GM12878 (cell line): ENCODE data around the gene RRAGB. TPM values are rescaled to one million over a fixed set of nuclear protein-coding genes. Genes with fewer than 3 reads are reported as not detected.
"Not testable (repeated sequence)": the region's sequence is repeated elsewhere in the genome, so short reads cannot be mapped to it uniquely, and the experiment has no call there.

Source experiments
- ATAC-seq: fragments of 200-7000 bp; cut with Tn5 transposase; 3 replicates; pipeline ENCODE4 v1.9.1; 2020; ENCODE audit warnings: mild to moderate bottlenecking, moderate library complexity
- BruUV-seq: library from RNA; stranded (reverse); fragments of 400-500 nt; replicated peaks from 2 replicates; lab custom pipeline; 2021; lab: Mats Ljungman, UMichigan
- CTCF ChIA-PET: fragments of 300-600 bp; sonication (Branson Sonifier 250); formaldehyde crosslinking; extraction: SDS; loops from one replicate; lab custom pipeline; 2021; ENCODE audit warnings: inconsistent platforms; lab: Yijun Ruan, JAX
- POLR2A ChIA-PET: fragments of 350-600 bp; formaldehyde crosslinking; extraction: SDS; loops from one replicate; lab custom pipeline; 2021; ENCODE audit warnings: inconsistent platforms; lab: Charles Lee
- RAD21 ChIA-PET: fragments of 300-600 bp; sonication (Branson Sonifier 250); formaldehyde crosslinking; loops from one replicate; lab custom pipeline; 2023; ENCODE audit warnings: antibody characterized with exemption; ENCODE audit not compliant: unreplicated experiment; lab: Charles Lee
- SMC1A ChIA-PET: fragments of 300-600 bp; sonication (Branson Sonifier 250); formaldehyde crosslinking; loops from one replicate; lab custom pipeline; 2023; ENCODE audit not compliant: unreplicated experiment, uncharacterized antibody; lab: Charles Lee
- DNase-seq: peaks from one replicate; pipeline ENCODE4 v3.0.0-alpha.2; 2011; ENCODE audit warnings: low read depth, low spot score
- FAIRE-seq: peaks from 3 replicates; lab custom pipeline; 2011; peaks lifted over from hg19 to GRCh38; lab: Jason Lieb, UNC
- H2AFZ ChIP-seq: 2 replicates; pipeline ENCODE4 v1.6.0; 2011; ENCODE audit warnings: low read depth, low read length, control low read depth; ENCODE audit not compliant: control insufficient read depth
- H3K27ac ChIP-seq: 2 replicates; pipeline ENCODE4 v1.5.1; 2011; ENCODE audit warnings: control low read depth; ENCODE audit not compliant: control insufficient read depth, insufficient read depth
- H3K27me3 ChIP-seq, 2 experiments: replicated peaks in 1 of 2; 2 replicates each; pipeline versions ENCODE4 v1.6.0 to v1.6.1; 2011; ENCODE audit warnings: low read length in 1 of 2; ENCODE audit not compliant: control insufficient read depth in 2 of 2, insufficient read depth in 2 of 2
- H3K36me3 ChIP-seq, 2 experiments: 2 replicates each; pipeline ENCODE4 v1.5.1; 2011; ENCODE audit warnings: low read length in 1 of 2; ENCODE audit not compliant: control insufficient read depth in 2 of 2, insufficient read depth in 2 of 2
- H3K4me1 ChIP-seq: 2 replicates; pipeline ENCODE4 v1.6.1; 2011; ENCODE audit warnings: mild to moderate bottlenecking, low read length, moderate library complexity, mixed read lengths; ENCODE audit not compliant: control insufficient read depth, insufficient read depth
- H3K4me2 ChIP-seq: 2 replicates; pipeline ENCODE4 v1.6.0; 2011; ENCODE audit warnings: control low read depth; ENCODE audit not compliant: control insufficient read depth, insufficient read depth
- H3K4me3 ChIP-seq: fragments of 200-600 bp; sonication (generic); 2 replicates; pipeline ENCODE4 v1.5.1; 2016
- H3K79me2 ChIP-seq: 2 replicates; pipeline ENCODE4 v1.6.0; 2011; ENCODE audit warnings: low read length; ENCODE audit not compliant: control insufficient read depth, insufficient read depth
- H3K9ac ChIP-seq: 2 replicates; pipeline ENCODE4 v1.8.0; 2011; ENCODE audit warnings: low read length, control low read depth, mixed read lengths; ENCODE audit not compliant: control insufficient read depth, insufficient read depth
- H3K9me3 ChIP-seq: replicated peaks from 3 replicates; pipeline ENCODE4 v1.5.1; 2011; ENCODE audit warnings: mild to moderate bottlenecking, low read length; ENCODE audit not compliant: control insufficient read depth, insufficient read depth
- H4K20me1 ChIP-seq: 2 replicates; pipeline ENCODE4 v1.6.0; 2011; ENCODE audit not compliant: control insufficient read depth, insufficient read depth
- BCL11A ChIP-seq: IDR thresholded peaks from 2 replicates; pipeline ENCODE4 v1.6.1; 2011; ENCODE audit warnings: low read depth, low read length
- BHLHE40 ChIP-seq, 2 experiments: fragments of 450-650 bp in 1 of 2; IDR thresholded peaks; 2 replicates each; pipeline ENCODE4 v1.6.1; 2011 to 2017; ENCODE audit warnings: low read depth in 2 of 2, borderline replicate concordance in 1 of 2, improper control_type of control experiment in 1 of 2, low read length in 1 of 2, mild to moderate bottlenecking in 1 of 2
- E4F1 ChIP-seq: fragments of 450-650 bp; IDR thresholded peaks from 2 replicates; pipeline ENCODE4 v1.6.1; 2018; ENCODE audit warnings: borderline replicate concordance, mild to moderate bottlenecking; ENCODE audit not compliant: partially characterized antibody
- TCF7 ChIP-seq: IDR thresholded peaks from 2 replicates; pipeline ENCODE4 v1.6.1; 2014; ENCODE audit warnings: antibody characterized with exemption, borderline replicate concordance
- ZNF592 ChIP-seq: fragments of 450-650 bp; IDR thresholded peaks from 2 replicates; pipeline ENCODE4 v1.6.1; 2017; ENCODE audit warnings: mild to moderate bottlenecking, moderate library complexity
- WGBS: methylation state at CpG from one replicate; pipeline ENCODE4 v1.1.6; 2016; ENCODE audit warnings: low lambda C conversion rate; ENCODE audit not compliant: insufficient replicate concordance, insufficient coverage; ENCODE audit errors: missing lambda C conversion rate; 5-methylcytosine and 5-hydroxymethylcytosine counted together
- in situ Hi-C: fragments of 300-500 bp; cut with MboI; formaldehyde crosslinking; loops from 9 replicates; pipeline ENCODE4 v1.14.3; 2018; ENCODE audit warnings: mixed read lengths
- intact Hi-C: fragments of 100-400 bp; cut with micrococcal nuclease; formaldehyde crosslinking; loops from one replicate; pipeline ENCODE4 v1.14.2; 2022; ENCODE audit not compliant: unreplicated experiment
- polyA plus RNA-seq, 11 experiments: library from polyadenylated mRNA; depleted of rRNA in 4 of 11; unstranded in 6 of 11; stranded (reverse) in 5 of 11; fragments of >200 nt; fragmentation: Nextera tagmentation in 4 of 11; fragmentation: Illumina TruSeq in 1 of 11; extraction: Ambion mirVana in 4 of 11; extraction: Trizol in 1 of 11; gene quantifications; 1 replicate in 1 of 11; 2 replicates in 10 of 11; pipeline versions ENCODE4 v1.2.1 to v1.2.3, GENCODE V29; 2011 to 2016; ENCODE audit warnings: inconsistent platforms in 2 of 11, missing spikeins in 2 of 11, low read depth in 1 of 11
- total RNA-seq, 4 experiments: library from RNA; depleted of rRNA in 3 of 4; stranded (reverse); fragments of >200 nt in 3 of 4; fragmentation: Illumina TruSeq in 1 of 4; extraction: Trizol in 1 of 4; gene quantifications; 2 replicates each; pipeline versions ENCODE4 v1.2.1 to v1.2.3, GENCODE V29; 2013 to 2021

RRAGB gene
- total and polyA plus RNA-seq, 10 of the 15 experiments (the other 5 are each of a cell fraction or from before 2014, with no cell fraction given) = 8.2 to 30.8 (median 12.0) TPM

DNA sequence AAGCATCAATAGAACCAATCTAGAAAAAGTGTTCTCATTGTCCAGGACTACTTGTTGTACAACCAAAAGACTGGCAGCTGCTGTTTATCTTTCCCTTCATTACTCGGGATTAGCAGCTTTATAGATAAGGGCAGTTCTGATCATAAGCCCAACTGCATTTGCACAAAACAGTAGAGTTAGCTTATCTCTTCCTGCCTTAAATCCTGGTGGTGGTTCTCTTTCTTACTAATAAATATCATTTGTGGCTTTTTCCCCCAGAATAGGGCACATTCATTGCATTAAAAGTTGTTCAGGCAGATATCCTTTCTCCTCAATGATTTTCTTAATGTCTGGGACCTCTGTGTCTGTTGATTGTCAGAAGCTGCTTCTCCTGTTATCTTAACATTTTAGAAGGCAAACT, 20.2 kb upstream of the RRAGB start (continued):
- TF ChIP-seq ZNF592 = no peak

GRCh38 chrX:55702671-55703070, 14.9 kb upstream of the RRAGB start:
- no peak overlapping the region for H3K9ac ChIP-seq
- 5% methylated on average over 5 of the region's 5 CpGs for WGBS
- no TSS peak for BruUV-seq
- H3K4me2 ChIP-seq = no peak overlapping the region
- ATAC-seq (no peak), FAIRE-seq (no peak), DNase-seq (no peak)
- intact Hi-C loops = no loop called here
- ChIA-PET POLR2A (no interaction called here), RAD21 (no interaction called here), CTCF (interaction anchor here (0.5 kb wide), 1 partner anchor 61 kb away, joined by 3 read pairs; no protein-coding TSS in a partner anchor), SMC1A (no interaction called here)
- in situ Hi-C loops = loop anchor here (25.0 kb wide), 2 partner anchors 1035 to 1285 kb away; partner anchors contain the start of genes NBDY and SPIN3
- no peaks in the 10 kb centered on the region for H3K4me1 ChIP-seq
- no peaks in the 10 kb centered on the region for H3K27me3 ChIP-seq
- no peaks in the 10 kb centered on the region; the same call in 2 of the 3 replicates for H3K9me3 ChIP-seq
- no peaks in the 10 kb centered on the region for H4K20me1 ChIP-seq
- no peak overlapping the region for H3K27ac ChIP-seq
- TF ChIP-seq E4F1 = no peak
- TF ChIP-seq BCL11A = no peak
- TF ChIP-seq TCF7 = no peak
- no peak for TF ChIP-seq BHLHE40 (IDR thresholded peaks at IDR 0.05; ENCODE audit: borderline replicate concordance in 1 of 2, low read depth in 2 of 2, low read length in 1 of 2)
- no peak overlapping the region for H2AFZ ChIP-seq
- H3K79me2 ChIP-seq = no peaks in the 10 kb centered on the region
- no peaks in the 10 kb centered on the region for H3K36me3 ChIP-seq
- no peak overlapping the region for H3K4me3 ChIP-seq

- POLR2A ChIA-PET, H3K79me2 ChIP-seq, DNase-seq, H3K4me3 ChIP-seq, SMC1A ChIA-PET, H3K27me3 ChIP-seq, H3K9me3 ChIP-seq, CTCF ChIA-PET, ATAC-seq, H4K20me1 ChIP-seq, H3K27ac ChIP-seq, BruUV-seq, RAD21 ChIA-PET, H3K9ac ChIP-seq, H3K4me2 ChIP-seq, FAIRE-seq, H2AFZ ChIP-seq, H3K36me3 ChIP-seq, H3K4me1 ChIP-seq, intact Hi-C loops: not testable (repeated sequence)
- in situ Hi-C loops = loop anchor here (25.0 kb wide), 2 partner anchors 1034 to 1284 kb away; partner anchors contain the start of genes NBDY and SPIN3
- WGBS = 22% methylated on average over 2 of the region's 2 CpGs
Measured at GRCh38 chrX:55703436-55703835, 14.1 kb upstream of the RRAGB start.
